ENCODE measurements around the gene SLC27A2. TPM values are rescaled to one million over a fixed set of nuclear protein-coding genes. Genes with fewer than 3 reads are reported as not detected.
"Not testable (repeated sequence)": the region's sequence is repeated elsewhere in the genome, so short reads cannot be mapped to it uniquely, and the experiment has no call there.

Gene SLC27A2
- total RNA-seq, 2 donors from 2014 or later: 35.6 to 55.7 TPM

- intact Hi-C loops (cut with DNase I): no loop called here
These were observed 13.1 kb upstream of the SLC27A2 start for GRCh38 chr15:50168783-50169411.

GRCh38 chr15:50172360-50172895 lies 9.6 kb upstream of the SLC27A2 start:
- H3K36me3 ChIP-seq; H3K27me3 ChIP-seq; DNase-seq; intact Hi-C loops (cut with DNase I); H3K9me3 ChIP-seq; H3K9ac ChIP-seq (ENCODE audit: low read depth in 2 of 2, low read length in 2 of 2); H3K4me1 ChIP-seq; H3K27ac ChIP-seq; H3K4me3 ChIP-seq: not testable (repeated sequence)

More at GRCh38 chr15:50168783-50169411, 13.1 kb upstream of the SLC27A2 start:
- Histone ChIP-seq H3K27ac (no peak overlapping the region), H3K9ac (ENCODE audit: low read depth in 2 of 2, low read length in 2 of 2) (no peak overlapping the region), H3K9me3 (no peaks in the 10 kb centered on the region), H3K27me3 (no peaks in the 10 kb centered on the region), H3K4me1 (no peaks in the 10 kb centered on the region), H3K4me3 (no peak overlapping the region), H3K36me3 (no peaks in the 10 kb centered on the region)
- no peak for TF ChIP-seq CTCF (IDR thresholded peaks at IDR 0.05)
- peak; percentile 27 for DNase-seq

GRCh38 chr15:50176869-50177268 lies 5.1 kb upstream of the SLC27A2 start:
- H3K9ac ChIP-seq (ENCODE audit: low read depth in 2 of 2, low read length in 2 of 2): no peak overlapping the region
- intact Hi-C loops (cut with DNase I): no loop called here
- H3K36me3 ChIP-seq: no peaks in the 10 kb centered on the region

GRCh38 chr15:50180091-50180490 lies 1.9 kb upstream of the SLC27A2 start:
- no peak for TF ChIP-seq CTCF (IDR thresholded peaks at IDR 0.05)
- Histone ChIP-seq H3K9ac (ENCODE audit: low read depth in 2 of 2, low read length in 2 of 2) (no peak overlapping the region), H3K4me1 (no peaks in the 10 kb centered on the region), H3K27ac (no peak overlapping the region), H3K27me3 (peaks cover 3% of the 10 kb centered on the region), H3K9me3 (no peaks in the 10 kb centered on the region), H3K36me3 (no peaks in the 10 kb centered on the region), H3K4me3 (no peak overlapping the region)
- no peak for DNase-seq
- intact Hi-C loops (cut with DNase I): loop anchor here (10.0 kb wide), 1 partner anchor 135 kb away; no protein-coding TSS in a partner anchor

More at GRCh38 chr15:50176869-50177268, 5.1 kb upstream of the SLC27A2 start:
- H3K27ac ChIP-seq: no peak overlapping the region
- no peaks in the 10 kb centered on the region for H3K27me3 ChIP-seq
- DNase-seq: no peak
- no peak for TF ChIP-seq CTCF (IDR thresholded peaks at IDR 0.05)
- no peak overlapping the region for H3K4me3 ChIP-seq
- no peaks in the 10 kb centered on the region for H3K4me1 ChIP-seq
- no peaks in the 10 kb centered on the region for H3K9me3 ChIP-seq

GRCh38 chr15:50180582-50180981 lies 1.4 kb upstream of the SLC27A2 start:
- H3K27ac ChIP-seq: no peak overlapping the region
- no peak overlapping the region for H3K4me3 ChIP-seq
- no peaks in the 10 kb centered on the region for H3K4me1 ChIP-seq
- H3K36me3 ChIP-seq: no peaks in the 10 kb centered on the region
- intact Hi-C loops (cut with DNase I): loop anchor here (10.0 kb wide), 1 partner anchor 134 kb away; no protein-coding TSS in a partner anchor
- DNase-seq: no peak
- TF ChIP-seq CTCF (IDR thresholded peaks at IDR 0.05): no peak
- peaks cover 3% of the 10 kb centered on the region for H3K27me3 ChIP-seq
- H3K9me3 ChIP-seq: no peaks in the 10 kb centered on the region
- no peak overlapping the region for H3K9ac ChIP-seq (ENCODE audit: low read depth in 2 of 2, low read length in 2 of 2)
